Testis (tissue), 2 donors: Measurements from ENCODE around the gene CCT7.

Experiments used
- CTCF ChIP-seq, 3 experiments: fragments of 450-650 bp in 2 of 3; fragments of 200-600 bp in 1 of 3; sonication (generic) in 1 of 3; IDR thresholded peaks; one replicate each; pipeline ENCODE4 v1.5.1; 2016 to 2019; ENCODE audit warnings: antibody characterized with exemption in 3 of 3, mild to moderate bottlenecking in 2 of 3, moderate library complexity in 1 of 3
- POLR2A ChIP-seq: fragments of 450-650 bp; IDR thresholded peaks from one replicate; pipeline ENCODE4 v1.6.1; 2017; ENCODE audit warnings: antibody characterized with exemption, mild to moderate bottlenecking, moderate library complexity

GRCh38 chr2:73281244-73281643 lies 47.1 kb downstream of the CCT7 start:
- TF ChIP-seq POLR2A (no peak), CTCF (IDR thresholded peaks at IDR 0.05) (no peak)
